H9 (cell line): ENCODE results near the gene ALPG. TPM values are rescaled to one million over a fixed set of nuclear protein-coding genes. Genes with fewer than 3 reads are reported as not detected.
A peak's percentile ranks its signal among the peaks of the same experiment; 100 is the strongest.

Experiments
- DNase-seq: peaks from one replicate; pipeline ENCODE4 v3.0.0-alpha.2; 2017
- H2AFZ ChIP-seq: one replicate; pipeline ENCODE4 v1.6.1; 2013; ENCODE audit warnings: mild to moderate bottlenecking, low read length, control low read depth, moderate library complexity
- H2AK5ac ChIP-seq: 2 replicates; pipeline ENCODE4 v1.6.1; 2013; ENCODE audit warnings: low read length, control low read depth, mixed read lengths; ENCODE audit not compliant: insufficient read length
- H2BK120ac ChIP-seq: one replicate; pipeline ENCODE4 v1.6.1; 2013; ENCODE audit warnings: low read depth, mild to moderate bottlenecking, low read length, control low read depth, inconsistent platforms; ENCODE audit not compliant: poor library complexity, severe bottlenecking
- H2BK12ac ChIP-seq: 2 replicates; pipeline ENCODE4 v1.6.1; 2013; ENCODE audit warnings: low read length, control low read depth, mixed read lengths, low read depth; ENCODE audit not compliant: insufficient read length
- H2BK15ac ChIP-seq: 2 replicates; pipeline ENCODE4 v1.6.1; 2013; ENCODE audit warnings: low read depth, low read length, control low read depth
- H2BK20ac ChIP-seq: one replicate; pipeline ENCODE4 v1.6.1; 2013; ENCODE audit warnings: low read depth, mild to moderate bottlenecking, low read length, control low read depth, inconsistent platforms; ENCODE audit not compliant: poor library complexity, severe bottlenecking
- H2BK5ac ChIP-seq: 2 replicates; pipeline ENCODE4 v1.6.1; 2013; ENCODE audit warnings: low read length, control low read depth, mixed read lengths; ENCODE audit not compliant: insufficient read length
- H3K14ac ChIP-seq: 2 replicates; pipeline ENCODE4 v1.6.1; 2013; ENCODE audit warnings: low read length, control low read depth; ENCODE audit not compliant: insufficient read depth
- H3K18ac ChIP-seq: 2 replicates; pipeline ENCODE4 v1.6.1; 2013; ENCODE audit warnings: low read depth, mild to moderate bottlenecking, mixed read lengths, low read length, control low read depth; ENCODE audit not compliant: insufficient read length
- H3K23ac ChIP-seq: 2 replicates; pipeline ENCODE4 v1.6.1; 2013; ENCODE audit warnings: low read length, control low read depth, mixed read lengths, low read depth; ENCODE audit not compliant: insufficient read length
- H3K23me2 ChIP-seq: 2 replicates; pipeline ENCODE4 v1.6.1; 2013; ENCODE audit warnings: low read depth, mild to moderate bottlenecking, mixed read lengths, low read length, control low read depth; ENCODE audit not compliant: insufficient read length, poor library complexity, severe bottlenecking
- H3K27ac ChIP-seq: 2 replicates; pipeline ENCODE4 v1.5.1; 2013; ENCODE audit warnings: low read length, control low read depth, mixed read lengths, low read depth; ENCODE audit not compliant: insufficient read length
- H3K27me3 ChIP-seq: 2 replicates; pipeline ENCODE4 v1.6.1; 2013; ENCODE audit warnings: low read length, control low read depth, inconsistent platforms; ENCODE audit not compliant: insufficient read depth
- H3K4ac ChIP-seq: 2 replicates; pipeline ENCODE4 v1.6.1; 2013; ENCODE audit warnings: low read depth, mild to moderate bottlenecking, control low read depth, inconsistent platforms, low read length, moderate library complexity
- H3K4me1 ChIP-seq: 2 replicates; pipeline ENCODE4 v1.6.1; 2013; ENCODE audit warnings: low read length, control low read depth, inconsistent platforms; ENCODE audit not compliant: insufficient read depth
- H3K4me2 ChIP-seq: 2 replicates; pipeline ENCODE4 v1.6.1; 2013; ENCODE audit warnings: low read length, control low read depth, mixed read lengths; ENCODE audit not compliant: insufficient read length, insufficient read depth
- H3K56ac ChIP-seq: 2 replicates; pipeline ENCODE4 v1.6.1; 2013; ENCODE audit warnings: low read depth, mild to moderate bottlenecking, mixed read lengths, low read length, control low read depth; ENCODE audit not compliant: insufficient read length
- H3K79me1 ChIP-seq: 2 replicates; pipeline ENCODE4 v1.6.1; 2013; ENCODE audit warnings: low read depth, mild to moderate bottlenecking, moderate library complexity, low read length, control low read depth, inconsistent platforms; ENCODE audit not compliant: insufficient read depth, poor library complexity, severe bottlenecking
- H3K79me2 ChIP-seq: 2 replicates; pipeline ENCODE4 v1.6.1; 2013; ENCODE audit warnings: low read length, control low read depth, inconsistent platforms; ENCODE audit not compliant: insufficient read depth
- H3K9ac ChIP-seq: 2 replicates; pipeline ENCODE4 v1.6.1; 2013; ENCODE audit warnings: low read length, control low read depth, mixed read lengths; ENCODE audit not compliant: insufficient read length; ENCODE audit errors: extremely low read depth
- H3K9me3 ChIP-seq: one replicate; pipeline ENCODE4 v1.6.1; 2013; ENCODE audit warnings: low read depth, low read length, inconsistent platforms; ENCODE audit not compliant: control insufficient read depth
- H3T11ph ChIP-seq: one replicate; pipeline ENCODE4 v1.6.1; 2013; ENCODE audit warnings: mild to moderate bottlenecking, low read length, control low read depth, inconsistent platforms
- H4K20me1 ChIP-seq: one replicate; pipeline ENCODE4 v1.6.1; 2013; ENCODE audit not compliant: control insufficient read depth, insufficient read length, insufficient read depth
- H4K5ac ChIP-seq: 2 replicates; pipeline ENCODE4 v1.6.1; 2013; ENCODE audit warnings: low read depth, mild to moderate bottlenecking, mixed read lengths, low read length, control low read depth; ENCODE audit not compliant: insufficient read length
- H4K8ac ChIP-seq: replicated peaks from 2 replicates; pipeline ENCODE4 v1.6.1; 2013; ENCODE audit warnings: low read length, control low read depth, mixed read lengths, low read depth; ENCODE audit not compliant: insufficient read length
- H4K91ac ChIP-seq: 2 replicates; pipeline ENCODE4 v1.6.1; 2013; ENCODE audit warnings: low read depth, mild to moderate bottlenecking, moderate library complexity, mixed read lengths, low read length, control low read depth; ENCODE audit not compliant: insufficient read length
- H3K27ac Mint-ChIP-seq, 3 experiments: 2 replicates in 2 of 3; 3 replicates in 1 of 3; pipeline ENCODE4 v1.8.0; 2020 to 2021; ENCODE audit warnings: mixed read lengths in 3 of 3, mild to moderate bottlenecking in 1 of 3, moderate library complexity in 1 of 3
- H3K27me3 Mint-ChIP-seq: 2 replicates; pipeline ENCODE4 v1.8.0; 2021; ENCODE audit warnings: low read depth, mild to moderate bottlenecking, moderate library complexity, mixed read lengths
- H3K36me3 Mint-ChIP-seq, 3 experiments: 2 replicates in 2 of 3; 3 replicates in 1 of 3; pipeline ENCODE4 v1.8.0; 2020 to 2021; ENCODE audit warnings: low read depth in 3 of 3, mixed read lengths in 3 of 3; ENCODE audit not compliant: insufficient read depth in 1 of 3
- H3K4me1 Mint-ChIP-seq, 2 experiments: 2 replicates each; pipeline ENCODE4 v1.8.0; 2020; ENCODE audit warnings: mixed read lengths in 2 of 2
- H3K4me3 Mint-ChIP-seq, 2 experiments: 2 replicates in 1 of 2; 3 replicates in 1 of 2; pipeline ENCODE4 v1.8.0; 2020 to 2021; ENCODE audit warnings: mild to moderate bottlenecking in 2 of 2, mixed read lengths in 2 of 2, moderate library complexity in 1 of 2
- H3K9me3 Mint-ChIP-seq, 2 experiments: 2 replicates in 1 of 2; 3 replicates in 1 of 2; pipeline ENCODE4 v1.8.0; 2020; ENCODE audit warnings: mild to moderate bottlenecking in 2 of 2, mixed read lengths in 2 of 2, moderate library complexity in 1 of 2
- WGBS: extraction: QIAGEN DNeasy Blood & Tissue Kit; methylation state at CpG from one replicate; pipeline ENCODE4 v1.1.7; 2013; ENCODE audit warnings: missing lambda C conversion rate, low lambda C conversion rate, mixed read lengths; ENCODE audit not compliant: insufficient read length; ENCODE audit errors: extremely low coverage; 5-methylcytosine and 5-hydroxymethylcytosine counted together
- total RNA-seq: library from RNA; stranded (reverse); gene quantifications from 2 replicates; pipeline ENCODE4 v1.2.1, GENCODE V29; 2021
- TF ChIP-seq, protein P1 (sequence below): fragments of 200-600 bp; sonication (generic); conservative IDR thresholded peaks from 3 replicates; pipeline ENCODE4 v1.8.0; 2021; ENCODE audit warnings: antibody characterized with exemption, mild to moderate bottlenecking

ALPG gene
- total RNA-seq, 1 experiment from 2014 or later, result 1.3 TPM

DNA sequence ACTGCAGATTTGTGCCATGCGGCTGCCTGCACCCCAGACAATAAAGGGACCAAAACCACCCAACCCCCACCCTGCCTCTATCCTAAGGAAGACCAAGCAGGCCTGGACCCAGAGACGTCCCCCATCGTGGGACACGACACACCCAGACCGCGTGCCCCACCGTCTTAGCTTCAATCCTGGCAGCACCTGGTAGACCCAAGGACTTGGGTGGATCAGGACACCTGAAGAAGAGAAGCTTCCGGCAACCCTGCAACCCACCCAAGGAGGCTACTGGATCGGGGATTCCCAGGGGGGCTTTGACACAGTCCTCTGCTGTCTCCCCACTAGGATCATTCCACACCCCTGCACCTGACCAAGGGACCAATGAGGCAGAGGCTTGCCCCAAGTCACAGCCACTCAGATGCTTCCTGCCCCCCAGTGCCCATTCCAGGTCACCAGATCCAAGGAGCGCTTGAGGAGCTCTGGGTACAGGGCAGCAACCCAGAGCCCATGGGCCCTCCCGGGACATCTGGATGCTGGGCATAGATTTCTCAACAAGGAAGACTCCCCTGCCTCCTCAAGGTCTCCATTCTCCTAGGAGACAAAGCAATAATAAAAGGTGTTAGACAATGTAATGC, 52.9 kb downstream of the ALPG start:
- H3K9me3 Mint-ChIP-seq, result no peaks in the 10 kb centered on the region
- no peaks in the 10 kb centered on the region for H3K79me1 ChIP-seq
- no peak overlapping the region for H3K9ac ChIP-seq
- H3K18ac ChIP-seq, result no peak overlapping the region
- H3K23me2 ChIP-seq, result no peaks in the 10 kb centered on the region
- no peak overlapping the region for H2BK12ac ChIP-seq
- H3K27ac ChIP-seq, result no peak overlapping the region
- H3K23ac ChIP-seq, result no peak overlapping the region
- H2AK5ac ChIP-seq, result no peak overlapping the region
- H3K27me3 ChIP-seq, result no peaks in the 10 kb centered on the region
- no peak overlapping the region for H2BK120ac ChIP-seq
- no peak overlapping the region for H2BK15ac ChIP-seq
- H3T11ph ChIP-seq, result no peak overlapping the region
- no peak overlapping the region for H2AFZ ChIP-seq
- H3K27ac Mint-ChIP-seq, result no peak overlapping the region
- H3K4me1 ChIP-seq, result no peaks in the 10 kb centered on the region
- no CpG with 5 or more reads among the region's 11 CpGs for WGBS
- H3K4me2 ChIP-seq, result no peak overlapping the region
- H3K56ac ChIP-seq, result no peak overlapping the region
- no peak overlapping the region for H2BK20ac ChIP-seq
- peak; percentile 22 for DNase-seq
- no peaks in the 10 kb centered on the region for H4K20me1 ChIP-seq
- H3K9me3 ChIP-seq, result no peaks in the 10 kb centered on the region
- H3K36me3 Mint-ChIP-seq, result no peaks in the 10 kb centered on the region
- H3K4me1 Mint-ChIP-seq, result no peaks in the 10 kb centered on the region
- H3K14ac ChIP-seq, result no peak overlapping the region
- no peak overlapping the region for H3K4ac ChIP-seq
- H3K79me2 ChIP-seq, result no peaks in the 10 kb centered on the region
- no peak overlapping the region for H4K5ac ChIP-seq
- H2BK5ac ChIP-seq, result no peak overlapping the region
- H4K91ac ChIP-seq, result no peak overlapping the region
- H3K27me3 Mint-ChIP-seq, result peaks cover 31% of the 10 kb centered on the region
- no peak overlapping the region for H3K4me3 Mint-ChIP-seq
- TF ChIP-seq, protein P1, sequence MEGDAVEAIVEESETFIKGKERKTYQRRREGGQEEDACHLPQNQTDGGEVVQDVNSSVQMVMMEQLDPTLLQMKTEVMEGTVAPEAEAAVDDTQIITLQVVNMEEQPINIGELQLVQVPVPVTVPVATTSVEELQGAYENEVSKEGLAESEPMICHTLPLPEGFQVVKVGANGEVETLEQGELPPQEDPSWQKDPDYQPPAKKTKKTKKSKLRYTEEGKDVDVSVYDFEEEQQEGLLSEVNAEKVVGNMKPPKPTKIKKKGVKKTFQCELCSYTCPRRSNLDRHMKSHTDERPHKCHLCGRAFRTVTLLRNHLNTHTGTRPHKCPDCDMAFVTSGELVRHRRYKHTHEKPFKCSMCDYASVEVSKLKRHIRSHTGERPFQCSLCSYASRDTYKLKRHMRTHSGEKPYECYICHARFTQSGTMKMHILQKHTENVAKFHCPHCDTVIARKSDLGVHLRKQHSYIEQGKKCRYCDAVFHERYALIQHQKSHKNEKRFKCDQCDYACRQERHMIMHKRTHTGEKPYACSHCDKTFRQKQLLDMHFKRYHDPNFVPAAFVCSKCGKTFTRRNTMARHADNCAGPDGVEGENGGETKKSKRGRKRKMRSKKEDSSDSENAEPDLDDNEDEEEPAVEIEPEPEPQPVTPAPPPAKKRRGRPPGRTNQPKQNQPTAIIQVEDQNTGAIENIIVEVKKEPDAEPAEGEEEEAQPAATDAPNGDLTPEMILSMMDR, result no peak
- no peak overlapping the region for H4K8ac ChIP-seq
